Neural progenitor cell (in vitro differentiated cells): ENCODE data around the gene UBE2G2. TPM values are rescaled to one million over a fixed set of nuclear protein-coding genes. Genes with fewer than 3 reads are reported as not detected.
"Not testable (repeated sequence)": the region's sequence is repeated elsewhere in the genome, so short reads cannot be mapped to it uniquely, and the experiment has no call there.

ENCODE experiments used
- DNase-seq: peaks from one replicate; pipeline ENCODE4 v3.0.0-alpha.2; 2016; ENCODE audit warnings: low spot score
- H2AFZ ChIP-seq: fragments of 200-600 bp; sonication (generic); replicated peaks from 2 replicates; pipeline ENCODE4 v1.6.1; 2016; ENCODE audit warnings: antibody characterized with exemption
- H3F3A ChIP-seq: fragments of 200-600 bp; sonication (generic); 2 replicates; pipeline ENCODE4 v1.6.1; 2016; ENCODE audit warnings: antibody characterized with exemption, low read depth
- H3K27ac ChIP-seq: fragments of 200-600 bp; sonication (generic); 2 replicates; pipeline ENCODE4 v1.5.1; 2016; ENCODE audit warnings: mild to moderate bottlenecking
- H3K27me3 ChIP-seq: fragments of 200-600 bp; sonication (generic); 2 replicates; pipeline ENCODE4 v1.6.1; 2016; ENCODE audit warnings: mild to moderate bottlenecking, moderate library complexity
- H3K36me3 ChIP-seq: fragments of 200-600 bp; sonication (generic); 2 replicates; pipeline ENCODE4 v1.5.1; 2016
- H3K4me1 ChIP-seq: fragments of 200-600 bp; sonication (generic); 2 replicates; pipeline ENCODE4 v1.6.1; 2016; ENCODE audit warnings: mixed run types
- H3K4me2 ChIP-seq: fragments of 200-600 bp; sonication (generic); 2 replicates; pipeline ENCODE4 v1.6.1; 2016
- H3K4me3 ChIP-seq: fragments of 200-600 bp; sonication (generic); 2 replicates; pipeline ENCODE4 v1.5.1; 2016
- H3K79me2 ChIP-seq: fragments of 200-600 bp; sonication (generic); 2 replicates; pipeline ENCODE4 v1.6.1; 2016; ENCODE audit warnings: low read depth
- H3K9ac ChIP-seq: fragments of 200-600 bp; sonication (generic); 2 replicates; pipeline ENCODE4 v1.6.1; 2016
- H3K9me3 ChIP-seq: fragments of 200-600 bp; sonication (generic); 2 replicates; pipeline ENCODE4 v1.5.1; 2016; ENCODE audit warnings: low read depth
- H4K20me1 ChIP-seq: fragments of 200-600 bp; sonication (generic); 2 replicates; pipeline ENCODE4 v1.6.1; 2016; ENCODE audit warnings: low read depth
- H3K27ac Mint-ChIP-seq: 3 replicates; pipeline ENCODE4 v1.8.0; 2021; ENCODE audit warnings: mixed read lengths
- H3K27me3 Mint-ChIP-seq: 2 replicates; pipeline ENCODE4 v1.8.0; 2022; ENCODE audit warnings: low read depth, mild to moderate bottlenecking, inconsistent platforms, moderate library complexity, mixed read lengths; ENCODE audit not compliant: insufficient read depth
- H3K36me3 Mint-ChIP-seq: 3 replicates; pipeline ENCODE4 v1.8.0; 2021; ENCODE audit warnings: mixed read lengths
- H3K4me1 Mint-ChIP-seq: 3 replicates; pipeline ENCODE4 v1.8.0; 2021; ENCODE audit warnings: mixed read lengths
- H3K4me3 Mint-ChIP-seq: 3 replicates; pipeline ENCODE4 v1.8.0; 2021; ENCODE audit warnings: mild to moderate bottlenecking, moderate library complexity, mixed read lengths
- H3K9me3 Mint-ChIP-seq: 3 replicates; pipeline ENCODE4 v1.8.0; 2020; ENCODE audit warnings: mixed read lengths
- CTCF ChIP-seq: fragments of 200-600 bp; sonication (generic); IDR thresholded peaks from 2 replicates; pipeline ENCODE4 v1.5.1; 2017; ENCODE audit warnings: antibody characterized with exemption, mild to moderate bottlenecking
- EZH2 ChIP-seq: fragments of 200-600 bp; sonication (generic); IDR thresholded peaks from 2 replicates; pipeline ENCODE4 v1.6.1; 2017; ENCODE audit warnings: antibody characterized with exemption, mild to moderate bottlenecking, moderate library complexity
- EZH2phosphoT487 ChIP-seq: fragments of 200-600 bp; sonication (generic); IDR thresholded peaks from 2 replicates; pipeline ENCODE4 v1.6.1; 2017; ENCODE audit warnings: antibody characterized with exemption
- total RNA-seq: library from RNA; depleted of rRNA; stranded (reverse); fragments of >200 nt; gene quantifications from 2 replicates; pipeline ENCODE4 v1.2.3, GENCODE V29; 2015; ENCODE audit warnings: low replicate concordance

Gene UBE2G2
- total RNA-seq, 1 donor from 2014 or later = 83.1 TPM

- Mint-ChIP-seq H3K27ac (no peak overlapping the region), H3K4me1 (peaks cover 1% of the 10 kb centered on the region), H3K9me3 (peaks cover 14% of the 10 kb centered on the region), H3K36me3 (no peaks in the 10 kb centered on the region), H3K4me3 (no peak overlapping the region), H3K27me3 (peaks cover 5% of the 10 kb centered on the region)
- no peaks in the 10 kb centered on the region for H3K9me3 ChIP-seq
- no peak for TF ChIP-seq CTCF
- TF ChIP-seq EZH2phosphoT487 = no peak
- no peak for TF ChIP-seq EZH2
- H4K20me1 ChIP-seq = no peaks in the 10 kb centered on the region
- H3K4me1 ChIP-seq = no peaks in the 10 kb centered on the region
- H3K4me2 ChIP-seq = no peak overlapping the region
- no peaks in the 10 kb centered on the region for H3K36me3 ChIP-seq
- no peak overlapping the region for H2AFZ ChIP-seq
- no peak overlapping the region for H3K27ac ChIP-seq
- no peaks in the 10 kb centered on the region for H3K27me3 ChIP-seq
- no peak for DNase-seq
- no peak overlapping the region for H3K9ac ChIP-seq
- no peak overlapping the region for H3K4me3 ChIP-seq
- H3F3A ChIP-seq = no peaks in the 10 kb centered on the region
- no peaks in the 10 kb centered on the region for H3K79me2 ChIP-seq
Measured at GRCh38 chr21:44833663-44834062, 32.0 kb upstream of the UBE2G2 start.

DNA sequence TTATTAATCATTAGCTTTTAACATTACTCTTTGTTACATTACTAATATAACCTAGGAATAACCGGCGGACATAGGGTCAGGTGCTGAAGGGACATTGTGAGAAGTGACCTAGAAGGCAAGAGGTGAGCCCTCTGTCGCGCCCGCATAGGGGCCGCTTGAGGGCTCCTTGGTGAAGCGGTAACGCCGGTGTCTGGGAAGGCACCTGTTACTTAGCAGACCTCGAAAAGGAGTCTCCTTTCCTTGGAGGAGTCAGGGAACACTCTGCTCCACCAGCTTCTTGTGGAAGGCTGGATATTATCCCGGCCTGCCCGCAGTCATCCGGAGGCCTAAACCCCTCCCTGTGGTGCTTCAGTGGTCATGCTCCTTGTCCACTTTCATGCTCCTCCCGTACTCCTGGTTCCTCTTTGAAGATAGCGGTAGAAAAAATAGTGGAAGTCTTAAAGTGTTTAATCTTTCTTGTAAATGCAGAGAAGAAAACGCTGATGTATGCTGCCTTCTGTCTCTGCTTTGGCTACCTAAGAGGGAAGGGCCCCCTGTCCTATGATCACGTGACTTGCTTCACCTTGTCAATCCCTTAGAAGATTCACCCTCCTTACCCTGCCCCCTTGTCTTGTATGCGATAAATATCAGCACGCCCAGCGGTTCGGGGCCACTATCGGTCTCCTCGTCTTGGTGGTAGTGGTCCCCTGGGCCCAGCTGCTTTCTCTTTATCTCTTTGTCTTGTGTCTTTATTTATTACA lies 31.1 kb upstream of the UBE2G2 start:
- DNase-seq, H3K4me2 ChIP-seq, H3K27ac Mint-ChIP-seq, H3K4me3 Mint-ChIP-seq, H3K27ac ChIP-seq, H3K9me3 ChIP-seq, H3K4me3 ChIP-seq, H3K27me3 ChIP-seq, H3K4me1 Mint-ChIP-seq, H3K27me3 Mint-ChIP-seq, H4K20me1 ChIP-seq, H3K36me3 Mint-ChIP-seq, H3F3A ChIP-seq, H3K36me3 ChIP-seq, H2AFZ ChIP-seq, H3K9ac ChIP-seq, H3K79me2 ChIP-seq, H3K4me1 ChIP-seq: not testable (repeated sequence)
- H3K9me3 Mint-ChIP-seq = peaks cover 23% of the 10 kb centered on the region

DNA sequence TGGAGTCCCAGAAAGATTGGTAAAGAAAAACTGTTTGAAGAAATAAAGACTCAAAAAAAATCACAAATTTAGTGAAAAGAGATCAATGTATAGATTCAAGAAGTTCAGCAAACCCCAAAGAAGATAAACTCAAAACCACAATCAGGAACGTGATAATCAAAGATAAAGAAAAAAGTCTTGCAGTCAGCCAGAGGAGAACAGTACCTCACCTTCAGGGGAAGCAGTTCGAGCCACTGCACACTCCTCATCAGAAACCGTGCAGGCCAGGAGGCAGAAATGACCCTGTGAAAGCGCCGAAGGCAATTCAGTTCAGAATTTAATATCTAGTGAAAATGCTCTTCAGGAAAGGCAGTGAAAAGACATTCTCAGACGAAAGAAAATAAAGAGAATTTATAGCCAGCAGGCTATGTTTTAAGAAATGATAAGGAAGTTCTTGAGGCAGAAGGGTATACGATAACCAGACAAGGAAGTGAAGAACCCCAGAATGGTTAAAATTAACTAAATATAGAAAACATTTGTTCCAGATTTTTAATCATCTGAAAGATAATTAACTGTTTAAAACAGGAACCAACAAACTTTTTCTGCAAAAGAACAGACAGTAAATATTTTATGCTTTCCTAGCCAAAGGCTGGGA lies 29.7 kb upstream of the UBE2G2 start:
- Histone ChIP-seq H3K36me3 (no peaks in the 10 kb centered on the region), H3K4me3 (no peak overlapping the region), H3F3A (no peaks in the 10 kb centered on the region), H3K4me2 (no peak overlapping the region), H4K20me1 (no peaks in the 10 kb centered on the region), H3K79me2 (no peaks in the 10 kb centered on the region), H2AFZ (no peak overlapping the region), H3K4me1 (no peaks in the 10 kb centered on the region), H3K27ac (no peak overlapping the region), H3K27me3 (no peaks in the 10 kb centered on the region), H3K9me3 (no peaks in the 10 kb centered on the region), H3K9ac (no peak overlapping the region)
- no peaks in the 10 kb centered on the region for H3K36me3 Mint-ChIP-seq
- no peak overlapping the region for H3K4me3 Mint-ChIP-seq
- no peak overlapping the region for H3K27ac Mint-ChIP-seq
- TF ChIP-seq EZH2phosphoT487 (no peak), EZH2 (no peak), CTCF (no peak)
- no peak for DNase-seq
- no peaks in the 10 kb centered on the region for H3K4me1 Mint-ChIP-seq
- H3K9me3 Mint-ChIP-seq = peaks cover 30% of the 10 kb centered on the region
- peaks cover 4% of the 10 kb centered on the region for H3K27me3 Mint-ChIP-seq

DNA sequence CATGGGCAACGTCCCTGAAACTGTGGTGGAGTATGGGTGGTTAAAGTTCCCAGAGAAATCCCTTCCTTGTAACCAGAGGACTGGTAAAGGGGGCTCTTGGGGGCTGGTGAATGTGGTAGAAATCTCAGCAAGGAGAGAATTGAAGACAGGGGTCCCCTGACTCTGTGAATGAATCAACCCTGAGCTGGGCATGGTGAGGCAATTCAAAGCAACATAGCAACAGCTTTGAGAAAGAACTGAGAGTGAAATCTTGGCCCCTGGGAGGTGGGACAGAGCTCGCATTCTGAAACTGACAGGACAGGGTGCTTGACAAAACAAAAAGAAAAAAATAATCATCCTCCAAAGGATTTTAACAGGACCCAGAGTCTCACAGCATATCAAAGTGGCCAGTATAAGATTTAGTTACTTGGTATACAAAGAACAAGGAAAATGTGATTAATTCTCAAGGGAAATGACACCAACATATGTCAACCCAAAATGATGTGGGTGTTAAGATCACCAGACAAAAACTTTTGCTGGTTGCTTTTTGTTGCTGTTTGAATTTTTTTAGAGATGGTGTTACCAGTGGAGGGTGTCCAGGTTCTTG lies 28.0 kb upstream of the UBE2G2 start:
- H3K9me3 Mint-ChIP-seq = peaks cover 30% of the 10 kb centered on the region
- TF ChIP-seq EZH2 (no peak), EZH2phosphoT487 (no peak), CTCF (no peak)
- no peaks in the 10 kb centered on the region for H4K20me1 ChIP-seq
- no peaks in the 10 kb centered on the region for H3K36me3 Mint-ChIP-seq
- H3K27ac Mint-ChIP-seq = no peak overlapping the region
- no peaks in the 10 kb centered on the region for H3F3A ChIP-seq
- H3K27me3 ChIP-seq = no peaks in the 10 kb centered on the region
- no peaks in the 10 kb centered on the region for H3K9me3 ChIP-seq
- no peak overlapping the region for H3K27ac ChIP-seq
- H3K4me2 ChIP-seq = no peak overlapping the region
- H3K4me1 Mint-ChIP-seq = no peaks in the 10 kb centered on the region
- H3K4me1 ChIP-seq = no peaks in the 10 kb centered on the region
- no peaks in the 10 kb centered on the region for H3K27me3 Mint-ChIP-seq
- H3K9ac ChIP-seq = no peak overlapping the region
- H3K4me3 Mint-ChIP-seq = no peak overlapping the region
- H3K79me2 ChIP-seq = no peaks in the 10 kb centered on the region
- H2AFZ ChIP-seq = no peak overlapping the region
- no peak overlapping the region for H3K4me3 ChIP-seq
- no peaks in the 10 kb centered on the region for H3K36me3 ChIP-seq
- DNase-seq = no peak
